Activated naive CD4-positive, alpha-beta T cell treated with anti-CD3 and anti-CD28 coated beads, Interleukin-2, amount 10 ng/mL, durations not matched to agents 7 days and 5 days (primary cell): ENCODE results near the gene SSTR1.
A peak's percentile ranks its signal among the peaks of the same experiment; 100 is the strongest.

Experiments used
- CTCF ChIA-PET: fragments of 350-600 bp; sonication (Branson Sonifier 250); formaldehyde crosslinking; loops from one replicate; lab custom pipeline; 2021; ENCODE audit warnings: antibody characterized with exemption; lab: Charles Lee
- DNase-seq: peaks from one replicate; pipeline ENCODE4 v3.0.0-alpha.2; 2020
- H3K27ac Mint-ChIP-seq: one replicate; pipeline ENCODE4 v1.8.0; 2021; ENCODE audit warnings: mild to moderate bottlenecking, moderate library complexity, mixed read lengths
- H3K27me3 Mint-ChIP-seq: one replicate; pipeline ENCODE4 v1.8.0; 2021; ENCODE audit warnings: mild to moderate bottlenecking, mixed read lengths
- H3K36me3 Mint-ChIP-seq: one replicate; pipeline ENCODE4 v1.8.0; 2021; ENCODE audit warnings: mixed read lengths
- H3K4me1 Mint-ChIP-seq: one replicate; pipeline ENCODE4 v1.8.0; 2021; ENCODE audit warnings: mixed read lengths
- H3K4me3 Mint-ChIP-seq: one replicate; pipeline ENCODE4 v1.8.0; 2021; ENCODE audit warnings: mild to moderate bottlenecking, moderate library complexity, mixed read lengths
- H3K9me3 Mint-ChIP-seq: one replicate; pipeline ENCODE4 v1.8.0; 2021; ENCODE audit warnings: mixed read lengths

SSTR1 gene

DNA sequence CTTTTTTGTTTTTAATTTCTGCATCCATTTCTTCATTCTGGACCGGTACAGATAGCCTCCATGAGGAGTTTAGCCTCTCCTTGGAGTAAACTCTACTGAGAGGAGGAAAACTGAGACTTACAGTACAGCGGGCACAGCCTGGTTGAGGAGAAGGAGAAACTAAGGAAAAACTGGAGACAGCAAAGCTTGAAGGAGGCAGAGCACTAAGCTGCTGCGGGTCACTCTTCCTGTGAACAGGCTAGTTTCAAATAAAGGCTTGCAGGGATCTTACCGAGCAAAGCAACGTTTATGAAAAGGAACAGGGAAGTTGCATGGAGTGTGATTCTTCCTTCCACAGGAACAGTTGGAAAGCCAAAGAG lies 348 bp upstream of the SSTR1 start:
- H3K27me3 Mint-ChIP-seq: peaks cover 72% of the 10 kb centered on the region
- no peak for DNase-seq
- CTCF ChIA-PET: interaction anchor here (1.3 kb wide), 1 partner anchor 9 kb away, joined by 6 read pairs; no protein-coding TSS in a partner anchor
- peaks cover 18% of the 10 kb centered on the region for H3K4me1 Mint-ChIP-seq
- no peaks in the 10 kb centered on the region for H3K9me3 Mint-ChIP-seq
- no peak overlapping the region for H3K27ac Mint-ChIP-seq
- no peak overlapping the region for H3K4me3 Mint-ChIP-seq
- H3K36me3 Mint-ChIP-seq: no peaks in the 10 kb centered on the region

DNA sequence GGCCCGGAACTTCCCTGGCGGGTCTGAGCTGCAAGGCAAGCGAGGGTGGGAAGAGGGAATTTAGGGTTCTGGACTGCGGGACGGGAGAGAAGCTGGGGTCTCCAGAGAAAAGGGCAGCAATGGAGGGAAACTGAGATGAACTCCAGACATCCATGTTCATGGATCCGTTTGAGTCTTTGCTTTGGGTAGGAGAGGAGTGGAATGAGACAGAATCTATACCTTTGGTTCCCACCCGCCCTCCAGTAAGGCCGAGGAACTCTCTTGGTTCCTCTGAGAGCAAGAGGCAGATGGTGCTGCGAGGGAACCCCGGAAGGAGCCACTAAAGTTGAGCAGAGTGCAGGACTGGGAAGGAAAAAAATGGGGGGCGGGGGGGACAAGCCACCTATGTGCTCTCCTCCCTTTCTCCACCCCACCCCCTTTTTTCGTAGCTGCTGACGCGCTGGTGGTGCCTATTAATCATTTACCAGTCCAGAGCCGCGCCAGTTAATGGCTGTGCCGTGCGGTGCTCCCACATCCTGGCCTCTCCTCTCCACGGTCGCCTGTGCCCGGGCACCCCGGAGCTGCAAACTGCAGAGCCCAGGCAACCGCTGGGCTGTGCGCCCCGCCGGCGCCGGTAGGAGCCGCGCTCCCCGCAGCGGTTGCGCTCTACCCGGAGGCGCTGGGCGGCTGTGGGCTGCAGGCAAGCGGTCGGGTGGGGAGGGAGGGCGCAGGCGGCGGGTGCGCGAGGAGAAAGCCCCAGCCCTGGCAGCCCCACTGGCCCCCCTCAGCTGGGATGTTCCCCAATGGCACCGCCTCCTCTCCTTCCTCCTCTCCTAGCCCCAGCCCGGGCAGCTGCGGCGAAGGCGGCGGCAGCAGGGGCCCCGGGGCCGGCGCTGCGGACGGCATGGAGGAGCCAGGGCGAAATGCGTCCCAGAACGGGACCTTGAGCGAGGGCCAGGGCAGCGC lies 1.2 kb downstream of the SSTR1 start:
- H3K27ac Mint-ChIP-seq: no peak overlapping the region
- peak; percentile 20 for DNase-seq
- no peaks in the 10 kb centered on the region for H3K9me3 Mint-ChIP-seq
- H3K27me3 Mint-ChIP-seq: peaks cover 75% of the 10 kb centered on the region
- no peaks in the 10 kb centered on the region for H3K36me3 Mint-ChIP-seq
- H3K4me1 Mint-ChIP-seq: peaks cover 18% of the 10 kb centered on the region
- H3K4me3 Mint-ChIP-seq: peak overlapping the region; percentile 26
- CTCF ChIA-PET: interaction anchor here (1.3 kb wide), 1 partner anchor 10 kb away, joined by 6 read pairs; no protein-coding TSS in a partner anchor

DNA sequence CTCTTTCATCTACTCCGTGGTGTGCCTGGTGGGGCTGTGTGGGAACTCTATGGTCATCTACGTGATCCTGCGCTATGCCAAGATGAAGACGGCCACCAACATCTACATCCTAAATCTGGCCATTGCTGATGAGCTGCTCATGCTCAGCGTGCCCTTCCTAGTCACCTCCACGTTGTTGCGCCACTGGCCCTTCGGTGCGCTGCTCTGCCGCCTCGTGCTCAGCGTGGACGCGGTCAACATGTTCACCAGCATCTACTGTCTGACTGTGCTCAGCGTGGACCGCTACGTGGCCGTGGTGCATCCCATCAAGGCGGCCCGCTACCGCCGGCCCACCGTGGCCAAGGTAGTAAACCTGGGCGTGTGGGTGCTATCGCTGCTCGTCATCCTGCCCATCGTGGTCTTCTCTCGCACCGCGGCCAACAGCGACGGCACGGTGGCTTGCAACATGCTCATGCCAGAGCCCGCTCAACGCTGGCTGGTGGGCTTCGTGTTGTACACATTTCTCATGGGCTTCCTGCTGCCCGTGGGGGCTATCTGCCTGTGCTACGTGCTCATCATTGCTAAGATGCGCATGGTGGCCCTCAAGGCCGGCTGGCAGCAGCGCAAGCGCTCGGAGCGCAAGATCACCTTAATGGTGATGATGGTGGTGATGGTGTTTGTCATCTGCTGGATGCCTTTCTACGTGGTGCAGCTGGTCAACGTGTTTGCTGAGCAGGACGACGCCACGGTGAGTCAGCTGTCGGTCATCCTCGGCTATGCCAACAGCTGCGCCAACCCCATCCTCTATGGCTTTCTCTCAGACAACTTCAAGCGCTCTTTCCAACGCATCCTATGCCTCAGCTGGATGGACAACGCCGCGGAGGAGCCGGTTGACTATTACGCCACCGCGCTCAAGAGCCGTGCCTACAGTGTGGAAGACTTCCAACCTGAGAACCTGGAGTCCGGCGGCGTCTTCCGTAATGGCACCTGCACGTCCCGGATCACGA lies 2.2 kb downstream of the SSTR1 start:
- Mint-ChIP-seq H3K4me3 (no peak overlapping the region), H3K27ac (peak overlapping the region; percentile 14), H3K9me3 (no peaks in the 10 kb centered on the region), H3K36me3 (no peaks in the 10 kb centered on the region), H3K27me3 (peaks cover 83% of the 10 kb centered on the region), H3K4me1 (peaks cover 18% of the 10 kb centered on the region)
- no peak for DNase-seq
- CTCF ChIA-PET: no interaction called here

DNA sequence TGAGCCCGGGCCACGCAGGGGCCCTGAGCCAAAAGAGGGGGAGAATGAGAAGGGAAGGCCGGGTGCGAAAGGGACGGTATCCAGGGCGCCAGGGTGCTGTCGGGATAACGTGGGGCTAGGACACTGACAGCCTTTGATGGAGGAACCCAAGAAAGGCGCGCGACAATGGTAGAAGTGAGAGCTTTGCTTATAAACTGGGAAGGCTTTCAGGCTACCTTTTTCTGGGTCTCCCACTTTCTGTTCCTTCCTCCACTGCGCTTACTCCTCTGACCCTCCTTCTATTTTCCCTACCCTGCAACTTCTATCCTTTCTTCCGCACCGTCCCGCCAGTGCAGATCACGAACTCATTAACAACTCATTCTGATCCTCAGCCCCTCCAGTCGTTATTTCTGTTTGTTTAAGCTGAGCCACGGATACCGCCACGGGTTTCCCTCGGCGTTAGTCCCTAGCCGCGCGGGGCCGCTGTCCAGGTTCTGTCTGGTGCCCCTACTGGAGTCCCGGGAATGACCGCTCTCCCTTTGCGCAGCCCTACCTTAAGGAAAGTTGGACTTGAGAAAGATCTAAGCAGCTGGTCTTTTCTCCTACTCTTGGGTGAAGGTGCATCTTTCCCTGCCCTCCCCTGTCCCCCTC lies 3.0 kb downstream of the SSTR1 start:
- H3K36me3 Mint-ChIP-seq: no peaks in the 10 kb centered on the region
- H3K4me3 Mint-ChIP-seq: no peak overlapping the region
- DNase-seq: no peak
- peaks cover 18% of the 10 kb centered on the region for H3K4me1 Mint-ChIP-seq
- no peaks in the 10 kb centered on the region for H3K9me3 Mint-ChIP-seq
- peaks cover 76% of the 10 kb centered on the region for H3K27me3 Mint-ChIP-seq
- peak overlapping the region; percentile 80 for H3K27ac Mint-ChIP-seq
- CTCF ChIA-PET: no interaction called here

DNA sequence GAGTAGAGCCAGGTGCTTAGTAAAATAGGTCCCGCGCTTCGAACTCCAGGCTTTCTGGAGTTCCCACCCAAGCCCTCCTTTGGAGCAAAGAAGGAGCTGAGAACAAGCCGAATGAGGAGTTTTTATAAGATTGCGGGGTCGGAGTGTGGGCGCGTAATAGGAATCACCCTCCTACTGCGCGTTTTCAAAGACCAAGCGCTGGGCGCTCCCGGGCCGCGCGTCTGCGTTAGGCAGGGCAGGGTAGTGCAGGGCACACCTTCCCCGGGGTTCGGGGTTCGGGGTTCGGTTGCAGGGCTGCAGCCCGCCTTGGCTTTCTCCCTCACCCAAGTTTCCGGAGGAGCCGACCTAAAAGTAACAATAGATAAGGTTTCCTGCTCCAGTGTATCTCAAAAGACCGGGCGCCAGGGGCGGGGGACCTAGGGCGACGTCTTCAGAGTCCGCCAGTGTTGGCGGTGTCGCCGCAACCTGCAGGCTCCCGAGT lies 3.6 kb downstream of the SSTR1 start:
- Mint-ChIP-seq H3K27me3 (peaks cover 72% of the 10 kb centered on the region), H3K36me3 (no peaks in the 10 kb centered on the region), H3K9me3 (no peaks in the 10 kb centered on the region), H3K27ac (no peak overlapping the region), H3K4me3 (no peak overlapping the region), H3K4me1 (peaks cover 18% of the 10 kb centered on the region)
- CTCF ChIA-PET: no interaction called here
- no peak for DNase-seq

DNA sequence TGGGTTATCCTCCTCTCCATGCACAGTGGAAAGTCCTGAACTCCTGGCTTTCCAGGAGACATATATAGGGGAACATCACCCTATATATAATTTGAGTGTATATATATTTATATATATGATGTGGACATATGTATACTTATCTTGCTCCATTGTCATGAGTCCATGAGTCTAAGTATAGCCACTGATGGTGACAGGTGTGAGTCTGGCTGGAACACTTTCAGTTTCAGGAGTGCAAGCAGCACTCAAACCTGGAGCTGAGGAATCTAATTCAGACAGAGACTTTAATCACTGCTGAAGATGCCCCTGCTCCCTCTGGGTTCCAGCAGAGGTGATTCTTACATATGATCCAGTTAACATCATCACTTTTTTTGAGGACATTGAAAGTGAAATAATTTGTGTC lies 4.4 kb downstream of the SSTR1 start:
- DNase-seq: no peak
- no peaks in the 10 kb centered on the region for H3K9me3 Mint-ChIP-seq
- CTCF ChIA-PET: no interaction called here
- H3K36me3 Mint-ChIP-seq: no peaks in the 10 kb centered on the region
- peaks cover 18% of the 10 kb centered on the region for H3K4me1 Mint-ChIP-seq
- H3K27ac Mint-ChIP-seq: no peak overlapping the region
- peaks cover 67% of the 10 kb centered on the region for H3K27me3 Mint-ChIP-seq
- no peak overlapping the region for H3K4me3 Mint-ChIP-seq

DNA sequence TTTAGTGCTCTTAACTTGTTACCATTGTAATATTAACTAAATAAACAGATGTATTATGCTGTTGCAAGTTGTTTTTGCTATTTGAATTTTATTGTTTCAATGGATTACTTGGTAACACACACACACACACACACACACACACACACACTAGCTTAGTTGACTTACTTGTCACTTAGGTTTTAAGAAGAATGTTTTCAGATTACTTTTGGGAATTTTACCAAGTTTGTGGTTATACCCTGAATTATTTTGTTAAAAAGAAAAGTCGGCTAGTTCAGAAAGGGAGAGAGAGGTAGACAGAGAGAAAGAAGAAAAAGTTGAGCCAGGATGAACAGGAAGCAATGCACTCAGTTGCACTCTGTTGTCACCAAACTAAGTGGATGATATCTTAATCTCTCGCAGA lies 5.3 kb downstream of the SSTR1 start:
- no peak overlapping the region for H3K4me3 Mint-ChIP-seq
- no peaks in the 10 kb centered on the region for H3K36me3 Mint-ChIP-seq
- CTCF ChIA-PET: no interaction called here
- no peaks in the 10 kb centered on the region for H3K9me3 Mint-ChIP-seq
- peaks cover 18% of the 10 kb centered on the region for H3K4me1 Mint-ChIP-seq
- H3K27me3 Mint-ChIP-seq: peaks cover 58% of the 10 kb centered on the region
- no peak for DNase-seq
- H3K27ac Mint-ChIP-seq: no peak overlapping the region

DNA sequence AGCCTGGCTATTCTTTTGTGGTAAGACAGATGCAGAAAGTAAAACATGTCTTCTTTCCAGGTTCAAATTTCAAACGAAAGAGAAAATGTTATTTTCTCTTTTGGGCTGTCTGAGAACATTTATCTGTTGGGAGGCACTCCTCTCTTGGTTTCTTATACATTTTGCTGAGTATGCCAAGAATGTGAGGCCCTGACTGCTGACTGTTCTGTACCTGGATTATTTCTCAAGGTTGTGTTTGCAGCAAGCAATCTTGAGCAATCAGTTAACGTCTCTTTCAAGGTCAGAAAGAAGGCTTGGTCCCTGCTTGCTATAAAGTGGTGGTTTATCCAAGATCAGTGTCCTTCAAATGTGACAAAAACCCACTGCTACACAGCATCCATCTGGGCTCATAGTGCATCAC lies 9.8 kb downstream of the SSTR1 start:
- no peaks in the 10 kb centered on the region for H3K4me1 Mint-ChIP-seq
- DNase-seq: no peak
- H3K27ac Mint-ChIP-seq: no peak overlapping the region
- CTCF ChIA-PET: no interaction called here
- no peak overlapping the region for H3K4me3 Mint-ChIP-seq
- no peaks in the 10 kb centered on the region for H3K9me3 Mint-ChIP-seq
- no peaks in the 10 kb centered on the region for H3K36me3 Mint-ChIP-seq
- peaks cover 15% of the 10 kb centered on the region for H3K27me3 Mint-ChIP-seq

DNA sequence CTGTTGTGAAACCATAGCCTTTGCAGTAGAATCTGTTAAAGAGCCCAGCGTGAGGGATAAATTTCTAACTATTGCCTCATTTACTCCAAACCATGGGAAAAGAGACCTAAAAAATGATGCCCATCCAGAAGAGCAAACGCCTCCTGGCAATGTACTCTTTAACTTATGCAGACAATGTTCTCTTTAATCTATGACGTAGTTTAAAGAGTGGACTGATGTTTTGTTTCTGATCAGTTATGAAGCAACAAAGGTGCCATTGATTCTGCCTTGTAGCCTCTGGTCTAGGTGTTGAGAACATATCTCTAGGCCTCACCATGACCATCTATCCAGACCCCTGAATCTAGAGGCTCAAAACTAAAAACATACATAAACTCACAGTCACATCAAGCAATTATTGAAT lies 13.4 kb downstream of the SSTR1 start:
- CTCF ChIA-PET: no interaction called here
- H3K27me3 Mint-ChIP-seq: no peaks in the 10 kb centered on the region
- DNase-seq: no peak
- H3K4me1 Mint-ChIP-seq: no peaks in the 10 kb centered on the region
- H3K27ac Mint-ChIP-seq: no peak overlapping the region
- H3K36me3 Mint-ChIP-seq: no peaks in the 10 kb centered on the region
- no peaks in the 10 kb centered on the region for H3K9me3 Mint-ChIP-seq
- no peak overlapping the region for H3K4me3 Mint-ChIP-seq

DNA sequence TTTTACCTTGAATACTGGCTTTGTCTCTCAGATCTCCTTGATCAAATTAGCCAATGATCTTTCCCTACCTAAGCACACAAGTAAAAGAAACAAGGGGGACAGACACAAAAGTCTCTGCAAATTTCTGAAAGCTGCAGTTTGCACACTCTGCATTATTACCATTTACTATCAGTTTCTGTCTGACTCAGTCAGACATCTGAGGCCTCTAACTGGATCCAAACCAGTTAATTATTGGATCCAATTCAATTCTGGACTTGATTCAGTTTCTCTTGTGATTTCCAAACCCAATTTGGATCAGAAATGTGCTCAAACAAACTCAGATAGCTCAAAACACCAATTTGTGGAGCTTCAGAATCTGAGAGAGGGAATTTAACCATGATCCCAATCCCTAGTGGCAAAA lies 16.6 kb downstream of the SSTR1 start:
- Mint-ChIP-seq H3K4me1 (no peaks in the 10 kb centered on the region), H3K27ac (no peak overlapping the region), H3K4me3 (no peak overlapping the region), H3K36me3 (no peaks in the 10 kb centered on the region), H3K9me3 (no peaks in the 10 kb centered on the region), H3K27me3 (no peaks in the 10 kb centered on the region)
- CTCF ChIA-PET: no interaction called here
- no peak for DNase-seq

DNA sequence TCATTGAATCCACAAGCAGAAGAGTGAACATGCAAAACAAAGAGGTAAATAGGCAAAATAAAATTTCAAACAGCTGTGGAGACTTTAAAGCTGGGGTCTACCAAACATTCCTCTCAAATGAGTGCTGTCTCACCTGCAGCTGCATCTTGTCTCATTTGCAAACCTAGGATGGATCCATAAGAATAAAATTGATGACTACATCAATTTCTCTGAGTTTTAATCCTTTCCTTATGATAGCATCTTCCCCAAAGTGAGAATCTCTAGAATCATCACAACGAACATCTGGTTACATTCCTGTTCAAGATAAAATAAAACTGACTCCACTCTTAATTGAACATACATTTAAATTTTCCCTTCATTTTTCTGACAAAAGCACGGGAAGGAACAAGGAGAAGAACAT lies 18.2 kb downstream of the SSTR1 start:
- CTCF ChIA-PET: no interaction called here
- H3K36me3 Mint-ChIP-seq: no peaks in the 10 kb centered on the region
- H3K4me1 Mint-ChIP-seq: no peaks in the 10 kb centered on the region
- DNase-seq: no peak
- H3K27ac Mint-ChIP-seq: no peak overlapping the region
- no peaks in the 10 kb centered on the region for H3K9me3 Mint-ChIP-seq
- H3K4me3 Mint-ChIP-seq: no peak overlapping the region
- H3K27me3 Mint-ChIP-seq: no peaks in the 10 kb centered on the region

DNA sequence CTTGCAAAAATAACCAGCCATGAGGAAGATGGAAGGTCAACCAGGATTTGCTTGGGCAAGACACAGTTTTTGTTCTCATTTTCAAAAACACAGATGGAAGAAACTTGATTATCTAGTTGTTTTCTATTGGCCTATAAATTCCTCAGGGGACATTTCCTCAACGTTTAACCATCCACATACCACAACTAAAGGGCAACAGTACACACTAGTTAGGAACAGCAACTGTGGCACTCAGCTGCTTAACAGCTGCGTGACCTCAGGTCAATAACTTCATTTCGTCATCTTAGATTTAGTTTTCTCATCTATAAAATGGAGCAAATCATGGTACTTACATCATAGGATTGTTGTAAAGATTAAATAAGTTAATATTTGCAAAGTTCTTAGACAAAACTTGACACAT lies 18.7 kb downstream of the SSTR1 start:
- Mint-ChIP-seq H3K4me3 (no peak overlapping the region), H3K36me3 (no peaks in the 10 kb centered on the region), H3K27ac (no peak overlapping the region), H3K4me1 (no peaks in the 10 kb centered on the region), H3K27me3 (no peaks in the 10 kb centered on the region), H3K9me3 (no peaks in the 10 kb centered on the region)
- no peak for DNase-seq
- CTCF ChIA-PET: no interaction called here

DNA sequence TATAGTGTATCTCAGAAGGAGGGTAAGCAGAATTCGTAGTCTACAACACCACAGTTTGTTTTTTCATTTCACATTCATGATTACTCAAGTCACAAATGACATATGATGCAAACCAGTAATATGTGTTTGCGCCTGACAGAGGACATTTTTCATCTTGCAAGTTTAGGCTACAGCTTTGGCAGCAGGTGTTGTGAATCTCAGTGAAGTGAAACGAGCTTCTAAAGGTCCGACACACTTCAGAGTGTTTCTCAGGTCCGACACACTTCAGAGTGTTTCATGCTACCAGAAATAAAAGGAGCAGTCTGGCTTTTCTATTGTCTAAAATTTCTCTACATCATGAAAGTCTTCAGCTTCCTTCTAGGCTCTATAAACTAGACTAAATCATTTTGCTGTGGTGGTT lies 25.5 kb downstream of the SSTR1 start:
- Mint-ChIP-seq H3K4me3 (no peak overlapping the region), H3K27me3 (no peaks in the 10 kb centered on the region), H3K36me3 (no peaks in the 10 kb centered on the region), H3K4me1 (no peaks in the 10 kb centered on the region), H3K27ac (no peak overlapping the region), H3K9me3 (no peaks in the 10 kb centered on the region)
- no peak for DNase-seq
- CTCF ChIA-PET: no interaction called here

DNA sequence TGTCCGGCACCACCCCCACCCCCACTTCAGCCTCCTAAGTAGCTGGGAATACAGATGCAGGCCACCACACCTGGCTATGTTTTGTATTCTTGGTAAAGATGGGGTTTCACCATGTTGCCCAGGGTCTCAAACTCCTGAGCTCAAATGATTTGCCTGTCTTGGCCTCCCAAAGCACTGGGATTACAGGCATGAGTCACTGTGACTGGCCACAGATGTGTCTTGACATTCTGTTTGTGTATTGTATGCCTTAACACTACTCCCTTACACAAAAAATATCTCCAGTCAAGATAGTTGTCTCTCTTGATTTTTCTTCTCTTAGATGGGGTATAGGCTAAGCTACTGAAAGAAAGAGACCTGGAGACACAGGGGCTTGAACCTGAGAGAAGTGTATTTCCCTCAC lies 30.6 kb downstream of the SSTR1 start:
- no peaks in the 10 kb centered on the region for H3K36me3 Mint-ChIP-seq
- no peaks in the 10 kb centered on the region for H3K9me3 Mint-ChIP-seq
- DNase-seq: no peak
- no peaks in the 10 kb centered on the region for H3K27me3 Mint-ChIP-seq
- CTCF ChIA-PET: no interaction called here
- H3K27ac Mint-ChIP-seq: no peak overlapping the region
- H3K4me1 Mint-ChIP-seq: no peaks in the 10 kb centered on the region
- H3K4me3 Mint-ChIP-seq: no peak overlapping the region
